Muscle of back (tissue), 11 donors: Measurements from ENCODE around the gene TFAP2E. TPM values are rescaled to one million over a fixed set of nuclear protein-coding genes. Genes with fewer than 3 reads are reported as not detected.
"Not testable (repeated sequence)": the region's sequence is repeated elsewhere in the genome, so short reads cannot be mapped to it uniquely, and the experiment has no call there.

ENCODE experiments used
- DNase-seq, 3 donors: peaks; one replicate each; pipeline versions ENCODE4 v3.0.0 to v3.0.0-alpha.2; 2013
- polyA plus RNA-seq, 10 donors: library from polyadenylated mRNA; unstranded; fragments of 120-200 nt; gene quantifications; one replicate each; pipeline ENCODE4 v1.2.1, GENCODE V29; 2013; ENCODE audit not compliant: insufficient read length in 10 of 10

TFAP2E gene
- polyA plus RNA-seq, 10 donors = 0.25 to 1.5 (median 0.56) TPM

DNA sequence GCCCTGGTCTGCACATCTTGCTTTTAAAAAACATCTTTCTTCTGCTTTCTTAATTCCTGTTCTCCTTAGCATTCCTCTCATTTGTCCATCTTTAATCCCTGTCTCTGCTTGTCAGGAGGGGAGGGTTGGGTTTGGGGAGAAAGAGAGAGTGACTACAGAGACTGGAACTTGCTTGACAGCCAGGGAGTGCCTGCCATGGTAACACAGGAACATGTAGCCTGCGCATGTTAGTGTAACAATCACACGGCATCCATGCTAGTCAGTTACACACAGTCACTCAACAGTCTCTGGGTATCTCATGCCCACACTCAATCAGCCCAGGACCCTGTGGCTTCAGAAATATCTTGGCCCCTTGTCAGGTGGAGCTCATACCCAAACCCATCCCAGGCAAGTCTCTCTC lies 818 bp upstream of the TFAP2E start:
- no peak for DNase-seq

DNA sequence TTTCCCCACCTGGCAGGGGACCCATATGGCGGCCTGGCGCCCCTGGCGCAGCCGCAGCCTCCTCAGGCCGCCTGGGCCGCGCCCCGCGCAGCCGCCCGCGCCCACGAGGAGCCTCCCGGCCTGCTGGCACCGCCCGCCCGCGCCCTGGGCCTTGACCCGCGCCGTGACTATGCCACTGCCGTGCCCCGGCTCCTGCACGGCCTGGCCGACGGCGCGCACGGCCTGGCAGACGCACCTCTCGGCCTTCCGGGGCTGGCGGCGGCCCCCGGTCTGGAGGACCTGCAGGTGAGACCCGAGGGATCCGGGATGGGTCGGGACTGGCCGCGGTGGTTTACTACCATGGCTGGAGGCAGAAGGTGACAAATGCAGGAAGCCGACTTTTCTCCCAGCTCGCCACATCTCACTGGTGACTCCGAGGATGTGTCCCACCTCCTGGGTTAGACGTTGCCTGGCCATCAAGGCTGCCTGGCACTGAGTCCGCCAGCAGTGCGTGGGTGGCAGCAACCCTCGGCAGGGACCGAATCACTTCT lies 1.1 kb downstream of the TFAP2E start:
- no peak for DNase-seq

DNA sequence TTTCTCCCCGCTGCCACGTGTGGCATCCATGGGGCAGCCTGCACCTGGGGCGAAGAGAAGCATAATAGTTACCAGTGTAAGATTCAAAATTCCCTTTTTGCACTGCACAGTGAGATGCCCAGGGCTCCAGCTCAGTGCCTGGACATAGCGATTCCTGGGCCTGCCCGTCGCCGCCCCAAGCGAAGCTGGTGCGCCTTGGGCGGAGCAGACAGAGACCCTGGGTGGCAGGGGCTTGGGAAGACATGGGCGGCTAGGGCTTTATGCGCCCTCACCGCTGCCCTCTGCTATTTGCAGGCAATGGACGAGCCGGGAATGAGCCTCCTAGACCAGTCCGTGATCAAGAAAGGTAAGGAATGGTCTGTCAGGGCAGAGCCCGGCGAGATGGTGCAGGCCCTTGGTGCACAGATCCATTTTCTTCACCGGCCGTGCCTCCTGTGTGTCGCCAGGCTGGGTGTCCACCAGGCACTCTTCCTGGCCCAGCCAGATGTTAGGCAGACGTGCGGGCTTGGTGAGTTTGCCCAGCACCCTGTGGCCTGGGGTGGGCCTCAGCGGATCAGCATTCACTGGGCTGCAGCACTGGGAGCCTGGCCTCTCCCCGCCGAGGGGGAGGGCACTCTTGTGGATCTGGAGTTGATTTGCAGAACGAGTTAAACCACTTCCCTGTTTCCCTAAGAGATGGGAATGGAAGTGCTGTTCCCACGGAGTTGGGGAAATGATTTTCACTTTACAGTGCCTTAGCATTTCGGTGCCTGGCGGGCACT lies 1.7 kb downstream of the TFAP2E start:
- DNase-seq = no peak

DNA sequence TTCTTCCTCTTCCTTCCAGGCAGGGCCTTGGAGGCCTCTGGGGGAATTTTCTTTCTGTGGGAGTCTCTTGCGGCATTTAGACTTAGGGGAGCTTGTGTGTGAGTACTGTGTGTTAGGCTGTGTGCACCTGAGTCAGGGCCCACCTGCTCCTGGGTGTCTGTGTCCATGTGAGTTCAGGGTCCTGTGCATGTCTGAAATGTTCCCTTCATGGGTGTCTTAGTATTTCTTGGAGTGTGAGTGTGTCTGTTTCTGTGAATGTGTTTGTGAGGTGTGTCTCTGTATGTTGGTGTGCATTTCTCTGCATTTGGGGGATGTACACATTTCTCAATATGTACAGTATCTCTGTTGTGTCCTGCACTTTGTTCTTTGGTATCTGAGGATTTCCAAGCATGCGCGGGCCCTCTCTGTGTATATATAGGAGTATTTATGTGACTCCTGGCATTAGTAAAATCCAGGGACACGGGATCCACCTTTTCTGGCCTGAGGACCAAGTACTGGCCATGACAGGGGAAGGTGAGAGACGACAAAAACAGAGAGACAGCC lies 2.4 kb downstream of the TFAP2E start:
- DNase-seq = no peak

DNA sequence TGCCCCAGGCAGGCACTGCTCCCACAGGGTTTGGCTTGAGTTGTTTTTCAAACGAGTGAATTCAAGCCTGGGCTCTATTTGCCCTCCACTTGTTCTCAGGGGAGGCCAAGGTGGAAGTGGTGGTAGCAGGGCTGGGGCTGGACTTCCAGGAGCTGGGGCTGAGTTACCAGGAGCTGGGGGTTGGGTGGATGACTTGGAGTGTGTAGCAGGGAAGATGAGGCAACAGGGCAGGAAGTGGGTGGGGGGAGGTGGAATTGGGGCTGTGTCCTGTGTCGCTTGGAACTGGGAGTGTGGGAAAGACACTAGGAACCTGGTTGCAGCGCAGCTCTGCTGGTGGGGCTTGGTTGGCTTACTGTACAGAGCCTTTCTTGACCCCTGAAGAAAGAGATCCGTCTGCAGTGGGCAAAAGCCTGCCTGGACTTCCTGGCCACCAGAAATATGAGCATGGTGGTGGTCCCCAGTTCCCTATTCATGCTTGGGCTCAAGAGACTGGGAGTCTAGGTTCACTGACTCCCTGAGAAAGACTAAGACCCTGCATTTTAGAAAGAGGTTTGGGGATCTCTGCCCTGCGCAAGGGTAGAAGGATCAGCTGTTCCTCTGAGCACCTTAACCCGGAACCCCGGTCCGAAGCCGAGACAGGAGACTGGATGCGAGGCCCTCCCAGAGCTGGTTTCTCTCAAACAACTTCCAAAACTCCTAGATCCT lies 3.1 kb downstream of the TFAP2E start:
- DNase-seq = no peak

DNA sequence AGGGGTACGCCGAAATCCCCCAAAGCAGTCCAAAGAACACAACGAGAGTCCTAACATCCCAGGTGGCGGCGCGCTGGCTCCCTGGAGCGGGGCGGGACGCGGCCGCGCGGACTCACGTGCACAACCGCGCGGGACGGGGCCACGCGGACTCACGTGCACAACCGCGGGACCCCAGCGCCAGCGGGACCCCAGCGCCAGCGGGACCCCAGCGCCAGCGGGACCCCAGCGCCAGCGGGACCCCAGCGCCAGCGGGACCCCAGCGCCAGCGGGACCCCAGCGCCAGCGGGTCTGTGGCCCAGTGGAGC lies 3.6 kb downstream of the TFAP2E start:
- DNase-seq = not testable (repeated sequence)

DNA sequence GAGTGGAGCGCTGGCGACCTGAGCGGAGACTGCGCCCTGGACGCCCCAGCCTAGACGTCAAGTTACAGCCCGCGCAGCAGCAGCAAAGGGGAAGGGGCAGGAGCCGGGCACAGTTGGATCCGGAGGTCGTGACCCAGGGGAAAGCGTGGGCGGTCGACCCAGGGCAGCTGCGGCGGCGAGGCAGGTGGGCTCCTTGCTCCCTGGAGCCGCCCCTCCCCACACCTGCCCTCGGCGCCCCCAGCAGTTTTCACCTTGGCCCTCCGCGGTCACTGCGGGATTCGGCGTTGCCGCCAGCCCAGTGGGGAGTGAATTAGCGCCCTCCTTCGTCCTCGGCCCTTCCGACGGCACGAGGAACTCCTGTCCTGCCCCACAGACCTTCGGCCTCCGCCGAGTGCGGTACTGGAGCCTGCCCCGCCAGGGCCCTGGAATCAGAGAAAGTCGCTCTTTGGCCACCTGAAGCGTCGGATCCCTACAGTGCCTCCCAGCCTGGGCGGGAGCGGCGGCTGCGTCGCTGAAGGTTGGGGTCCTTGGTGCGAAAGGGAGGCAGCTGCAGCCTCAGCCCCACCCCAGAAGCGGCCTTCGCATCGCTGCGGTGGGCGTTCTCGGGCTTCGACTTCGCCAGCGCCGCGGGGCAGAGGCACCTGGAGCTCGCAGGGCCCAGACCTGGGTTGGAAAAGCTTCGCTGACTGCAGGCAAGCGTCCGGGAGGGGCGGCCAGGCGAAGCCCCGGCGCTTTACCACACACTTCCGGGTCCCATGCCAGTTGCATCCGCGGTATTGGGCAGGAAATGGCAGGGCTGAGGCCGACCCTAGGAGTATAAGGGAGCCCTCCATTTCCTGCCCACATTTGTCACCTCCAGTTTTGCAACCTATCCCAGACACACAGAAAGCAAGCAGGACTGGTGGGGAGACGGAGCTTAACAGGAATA lies 4.2 kb downstream of the TFAP2E start:
- DNase-seq = peak in 1 of 3 donors; percentile 58

DNA sequence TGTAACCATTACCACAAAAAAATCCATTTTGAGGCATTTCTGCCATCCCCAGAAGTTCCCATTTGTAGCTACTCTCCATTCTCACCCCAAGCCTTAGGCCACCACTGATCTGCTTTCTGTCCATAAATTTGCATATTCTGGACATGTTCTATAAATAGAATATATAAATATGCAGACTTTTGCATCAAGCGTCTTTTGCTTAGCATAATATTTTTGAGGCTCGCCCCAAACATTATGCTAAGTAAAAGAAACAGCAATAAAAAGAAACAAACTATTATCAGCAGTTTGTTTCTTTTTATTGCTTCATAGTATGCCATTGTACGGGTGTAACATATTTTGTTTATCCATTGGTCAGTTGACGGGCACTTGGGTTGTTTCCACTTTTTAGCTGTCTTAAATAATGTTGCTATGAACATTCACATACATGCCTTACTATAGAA lies 7.9 kb downstream of the TFAP2E start:
- no peak for DNase-seq

DNA sequence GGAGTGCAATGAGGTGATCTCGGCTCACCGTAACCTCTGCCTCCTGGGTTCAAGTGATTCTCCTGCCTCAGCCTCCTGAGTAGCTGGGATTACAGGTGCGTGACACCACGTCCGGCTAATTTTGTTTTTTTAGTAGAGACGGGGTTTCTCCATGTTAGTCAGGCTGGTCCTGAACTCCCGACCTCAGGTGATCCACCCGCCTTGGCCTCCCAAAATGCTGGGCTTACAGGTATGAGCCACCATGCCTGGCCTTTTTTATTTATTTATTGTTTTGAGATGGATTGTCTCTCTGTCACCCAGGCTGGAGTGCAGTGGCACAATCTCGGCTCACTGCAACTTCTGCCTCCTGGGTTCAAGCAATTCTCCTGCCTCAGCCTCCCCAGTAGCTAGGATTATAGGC lies 8.5 kb downstream of the TFAP2E start:
- DNase-seq = not testable (repeated sequence)

DNA sequence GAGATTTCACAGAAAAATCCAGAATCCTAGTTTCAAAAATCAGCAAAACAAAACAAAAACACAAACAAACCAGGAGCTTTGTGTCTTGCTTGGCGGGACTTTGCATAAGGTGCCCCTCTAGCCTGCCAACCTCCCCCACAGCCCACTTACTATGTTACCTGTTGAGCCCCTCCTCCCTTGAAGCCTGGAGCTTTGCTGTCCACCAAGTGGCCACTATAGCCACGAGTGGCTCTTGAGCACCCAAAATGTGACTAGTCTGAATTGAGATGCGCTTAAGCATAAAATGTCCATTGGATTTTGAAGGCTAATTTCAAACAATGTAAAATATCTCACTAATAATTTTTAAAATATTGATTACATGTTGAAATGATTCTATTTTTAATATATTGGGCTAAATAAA lies 12.2 kb downstream of the TFAP2E start:
- no peak for DNase-seq

DNA sequence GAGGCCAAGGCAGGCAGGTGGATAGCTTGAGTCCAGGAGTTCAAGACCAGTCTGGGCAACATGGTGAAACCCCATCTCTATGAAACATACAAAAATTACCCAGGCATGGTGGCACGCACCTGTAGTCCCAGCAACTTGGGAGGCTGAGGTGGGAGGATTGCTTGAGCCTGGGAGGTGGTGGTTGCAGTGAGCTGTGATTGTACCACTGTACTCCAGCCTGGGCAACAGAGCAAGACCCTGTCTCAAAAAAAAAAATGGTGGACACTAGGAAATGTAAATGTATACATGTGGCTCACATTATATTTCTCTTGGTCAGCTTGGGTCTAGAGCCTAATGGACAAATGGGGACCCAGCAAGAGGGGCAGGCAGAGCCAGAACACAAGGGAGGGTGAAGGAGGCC lies 12.7 kb downstream of the TFAP2E start:
- DNase-seq = not testable (repeated sequence)

DNA sequence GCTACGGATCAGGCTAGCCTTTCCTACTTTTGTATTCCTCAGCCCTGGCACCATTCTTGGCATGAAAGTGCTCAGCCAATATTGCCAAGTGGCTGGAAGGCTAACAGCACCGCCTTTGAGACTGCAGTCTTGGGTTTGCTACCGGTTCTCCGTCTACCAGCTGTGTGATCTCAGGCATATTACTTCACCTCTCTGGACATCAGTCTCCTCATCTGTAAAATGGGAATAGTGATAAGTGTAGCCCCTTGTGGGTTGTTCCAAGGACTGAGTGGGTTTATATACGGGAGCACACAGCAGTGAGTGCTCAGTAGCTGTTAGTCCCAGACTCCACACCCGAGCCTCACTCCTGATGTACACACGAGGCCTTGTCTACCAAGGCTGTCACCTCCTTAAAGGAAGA lies 13.7 kb downstream of the TFAP2E start:
- no peak for DNase-seq

DNA sequence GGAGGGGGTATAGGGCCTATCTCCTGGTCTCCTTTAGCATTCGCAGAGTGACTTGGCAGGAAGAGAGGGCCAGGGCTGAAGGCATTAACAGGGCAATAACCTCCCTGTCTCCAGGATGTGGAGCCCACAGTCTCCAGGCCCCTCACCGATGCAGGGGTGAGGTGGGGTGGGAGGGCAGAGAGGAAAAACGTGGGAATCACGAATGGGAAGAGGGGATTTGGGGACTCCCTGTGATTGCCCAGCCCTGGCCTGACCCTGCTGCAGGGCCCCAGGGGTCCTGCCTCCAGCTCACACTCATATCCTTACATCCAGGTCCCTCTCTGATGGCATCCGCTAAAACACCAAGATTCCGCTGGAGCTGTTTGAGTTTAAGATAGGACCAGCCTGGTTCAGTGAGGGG lies 14.6 kb downstream of the TFAP2E start:
- no peak for DNase-seq

DNA sequence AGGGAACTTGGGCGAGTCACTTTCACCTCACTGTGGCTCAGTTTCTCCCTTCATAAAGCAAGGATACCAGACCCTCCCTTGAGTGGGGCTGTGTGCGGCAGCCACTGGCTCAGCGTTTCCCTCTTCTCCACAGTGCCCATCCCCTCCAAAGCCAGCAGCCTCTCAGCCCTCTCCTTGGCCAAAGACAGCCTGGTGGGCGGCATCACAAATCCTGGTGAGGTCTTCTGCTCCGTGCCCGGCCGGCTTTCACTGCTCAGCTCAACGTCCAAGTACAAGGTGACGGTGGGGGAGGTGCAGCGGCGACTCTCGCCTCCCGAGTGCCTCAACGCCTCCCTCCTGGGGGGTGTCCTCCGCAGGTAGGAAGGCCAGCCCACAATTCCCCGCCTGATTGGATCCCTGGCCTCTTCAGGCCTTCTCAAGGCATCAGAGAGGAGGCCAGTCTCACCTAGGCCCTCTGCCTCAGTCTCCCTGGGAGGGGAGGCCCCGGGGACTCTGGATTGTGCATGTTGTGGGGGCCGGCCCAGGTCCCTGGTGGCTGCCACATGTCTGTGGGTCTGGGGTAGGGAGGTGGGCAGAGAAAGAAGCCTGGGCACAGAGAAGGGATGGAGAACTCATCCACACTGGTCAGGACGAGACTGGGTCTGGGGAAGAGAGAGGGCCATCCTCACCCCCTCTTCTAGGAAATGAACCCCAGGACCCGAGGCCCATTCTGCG lies 15.2 kb downstream of the TFAP2E start:
- no peak for DNase-seq

DNA sequence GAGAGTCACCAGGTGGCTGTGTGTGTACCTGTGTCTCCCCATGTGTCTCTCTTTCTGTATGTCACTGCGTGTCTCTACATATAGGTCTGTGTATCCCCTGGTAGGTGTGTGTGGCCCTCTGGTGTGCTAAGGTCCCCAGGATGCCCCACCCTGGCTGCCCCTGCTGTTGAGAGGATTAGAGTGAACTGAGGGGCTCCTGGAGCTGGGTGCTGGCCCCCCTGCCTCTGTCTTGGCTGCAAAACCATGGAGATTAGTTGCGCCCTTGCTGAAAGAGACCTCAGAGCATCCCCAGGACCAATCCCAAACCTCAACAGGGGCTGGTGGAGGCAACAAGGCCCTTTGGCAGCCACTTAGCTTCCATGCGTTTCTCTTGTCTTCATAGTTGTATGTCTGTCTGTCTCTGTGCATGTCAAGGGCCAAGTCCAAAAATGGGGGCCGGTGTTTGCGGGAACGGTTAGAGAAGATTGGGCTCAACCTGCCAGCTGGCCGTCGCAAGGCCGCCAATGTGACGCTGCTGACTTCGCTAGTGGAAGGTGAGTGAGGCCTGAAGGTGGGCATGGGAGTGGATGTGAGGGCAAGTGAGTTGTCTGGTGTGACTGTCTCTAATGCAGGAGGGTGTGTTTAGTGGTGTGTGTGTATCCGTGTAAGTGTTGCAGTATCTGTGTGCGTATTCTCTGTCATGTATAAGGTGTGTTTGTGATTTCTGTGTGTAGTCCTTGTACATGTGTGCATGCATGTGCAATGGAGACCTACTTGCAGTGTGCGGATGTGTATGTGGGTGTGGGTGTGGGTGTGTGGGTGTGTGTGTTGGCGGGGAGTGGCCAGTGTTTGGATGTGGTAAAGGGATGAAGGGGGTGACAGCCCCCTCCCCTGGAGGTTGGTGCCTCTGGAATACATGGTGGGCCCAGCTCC lies 16.7 kb downstream of the TFAP2E start:
- DNase-seq = no peak

DNA sequence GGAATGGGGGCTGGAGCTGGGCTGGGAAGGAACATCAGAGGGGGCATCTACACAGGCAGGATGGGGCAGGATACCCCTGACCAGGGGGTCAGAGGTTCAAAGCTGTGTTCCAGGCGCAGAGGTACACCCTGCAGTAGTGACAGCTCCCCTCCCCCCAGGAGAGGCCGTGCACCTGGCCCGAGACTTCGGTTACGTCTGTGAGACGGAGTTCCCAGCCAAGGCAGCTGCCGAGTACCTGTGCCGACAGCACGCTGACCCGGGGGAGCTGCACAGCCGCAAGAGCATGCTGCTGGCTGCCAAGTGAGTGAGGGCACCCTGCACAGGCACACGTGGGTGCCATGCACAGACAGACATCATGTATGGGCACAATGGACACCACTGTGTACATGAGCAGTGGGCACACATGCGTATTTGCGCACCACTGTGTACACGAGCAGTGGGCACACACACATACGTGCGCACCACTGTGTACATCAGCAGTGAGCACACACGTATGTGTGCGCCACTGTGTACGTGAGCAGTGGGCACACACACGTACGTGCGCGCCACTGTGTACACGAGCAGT lies 17.4 kb downstream of the TFAP2E start:
- DNase-seq = no peak

DNA sequence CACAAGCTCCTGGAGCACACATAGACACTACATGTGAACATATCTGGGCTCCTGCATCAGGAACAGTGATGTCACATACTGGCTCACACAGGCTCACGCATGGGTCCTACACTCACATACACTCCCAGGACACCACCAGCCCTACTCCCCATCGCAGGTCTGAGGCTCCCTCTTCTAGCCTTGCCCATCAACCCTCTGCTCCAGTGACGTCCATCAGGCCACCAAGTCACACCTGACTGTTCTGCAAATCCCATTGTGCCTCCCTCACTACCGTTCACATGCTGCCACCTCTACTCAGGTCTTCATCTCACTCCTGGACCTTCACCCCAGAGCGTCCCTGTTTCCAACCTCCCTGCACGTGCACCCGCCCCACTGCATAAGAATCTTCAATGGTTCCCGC lies 18.1 kb downstream of the TFAP2E start:
- DNase-seq = no peak

DNA sequence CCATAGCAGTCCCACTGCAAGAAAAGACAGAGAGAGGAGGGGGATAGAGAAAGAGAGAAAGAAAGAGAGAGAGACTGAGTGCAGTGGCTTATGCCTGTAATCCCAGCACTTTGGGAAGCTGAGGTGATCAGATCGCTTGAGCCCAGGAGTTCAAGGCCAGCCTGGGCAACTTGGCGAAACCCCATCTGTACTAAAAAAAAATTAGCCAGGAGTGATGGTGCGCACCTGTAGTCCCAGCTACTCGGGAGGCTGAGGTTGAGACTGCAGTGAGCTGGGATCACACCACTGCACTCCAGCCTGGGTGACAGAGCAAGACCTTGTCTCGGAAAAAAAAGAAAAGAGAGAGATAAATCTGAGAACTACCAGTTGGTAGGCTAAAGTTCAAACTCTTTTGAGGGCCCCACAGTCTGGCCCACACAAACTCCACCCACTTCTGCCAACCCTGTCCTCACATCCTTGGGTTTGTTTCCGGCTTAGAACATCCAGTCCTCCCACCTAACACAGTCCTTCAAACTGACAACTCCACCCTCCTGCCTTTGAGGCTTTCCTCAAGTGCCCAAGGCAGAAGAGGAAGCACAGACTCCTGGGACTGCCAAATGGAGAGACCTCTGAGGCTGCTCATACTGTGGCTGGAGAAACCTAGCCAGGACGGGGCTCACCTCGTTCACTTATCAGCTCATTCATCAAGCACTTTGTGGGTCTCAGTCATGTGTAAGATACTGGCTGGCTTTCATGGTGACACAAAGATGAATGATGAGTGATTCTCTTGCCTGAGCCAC lies 20.1 kb downstream of the TFAP2E start:
- DNase-seq = no peak
